ENCODE measurements around the gene WDR82. TPM values are rescaled to one million over a fixed set of nuclear protein-coding genes. Genes with fewer than 3 reads are reported as not detected.

WDR82 gene
- total RNA-seq, 4 donors from 2014 or later = 24.6 to 128 (median 70.3) TPM

- DNase-seq = no peak
- no peak overlapping the region for H3K27ac ChIP-seq
- H3K9me3 ChIP-seq = no peaks in the 10 kb centered on the region
- intact Hi-C loops (cut with DNase I; ENCODE audit: low total_unique reads) = no loop called here
- H3K36me3 ChIP-seq = no peaks in the 10 kb centered on the region
- TF ChIP-seq CTCF (IDR thresholded peaks at IDR 0.05) (no peak), POLR2A (IDR thresholded peaks at IDR 0.05) (no peak)
- peaks cover 0 to 11% of the 10 kb centered on the region in 2 donors for H3K4me1 ChIP-seq
- H3K4me3 ChIP-seq = no peak overlapping the region
- no peaks in the 10 kb centered on the region for H3K27me3 ChIP-seq
Observed at GRCh38 chr3:52302426-52303145, 24.1 kb upstream of the WDR82 start.

GRCh38 chr3:52299879-52300611, 21.6 kb upstream of the WDR82 start:
- TF ChIP-seq POLR2A (IDR thresholded peaks at IDR 0.05) = no peak
- peak in 2 of 4 experiments; percentile 9 to 23 for TF ChIP-seq CTCF (IDR thresholded peaks at IDR 0.05)
- Histone ChIP-seq H3K27ac (peak overlapping the region in 1 of 2 donors; percentile 31), H3K27me3 (no peaks in the 10 kb centered on the region), H3K36me3 (no peaks in the 10 kb centered on the region), H3K4me3 (no peak overlapping the region), H3K4me1 (peaks cover 0 to 11% of the 10 kb centered on the region in 2 donors), H3K9me3 (no peaks in the 10 kb centered on the region)
- intact Hi-C loops (cut with DNase I; ENCODE audit: low total_unique reads) = no loop called here
- DNase-seq = peak in 1 of 2 donors; percentile 42

- peak overlapping the region in 1 of 2 donors; percentile 31 for H3K27ac ChIP-seq
- no peak for DNase-seq
- no peaks in the 10 kb centered on the region for H3K9me3 ChIP-seq
- no peaks in the 10 kb centered on the region for H3K27me3 ChIP-seq
- H3K4me1 ChIP-seq = peaks cover 0 to 11% of the 10 kb centered on the region in 2 donors
- no peak overlapping the region for H3K4me3 ChIP-seq
- TF ChIP-seq POLR2A (IDR thresholded peaks at IDR 0.05) (no peak), CTCF (IDR thresholded peaks at IDR 0.05) (no peak)
- intact Hi-C loops (cut with DNase I; ENCODE audit: low total_unique reads) = no loop called here
- H3K36me3 ChIP-seq = no peaks in the 10 kb centered on the region
Observed at GRCh38 chr3:52299247-52299878, 20.9 kb upstream of the WDR82 start.

- H3K27ac ChIP-seq = no peak overlapping the region
- no peak overlapping the region for H3K4me3 ChIP-seq
- TF ChIP-seq POLR2A (IDR thresholded peaks at IDR 0.05) (no peak), CTCF (IDR thresholded peaks at IDR 0.05) (no peak)
- peaks cover 0 to 11% of the 10 kb centered on the region in 2 donors for H3K4me1 ChIP-seq
- no peak for DNase-seq
- intact Hi-C loops (cut with DNase I; ENCODE audit: low total_unique reads) = no loop called here
- no peaks in the 10 kb centered on the region for H3K27me3 ChIP-seq
- H3K36me3 ChIP-seq = no peaks in the 10 kb centered on the region
- H3K9me3 ChIP-seq = no peaks in the 10 kb centered on the region
Observed at GRCh38 chr3:52298149-52299098, 20.0 kb upstream of the WDR82 start.

Data from uterus (tissue), 4 donors.